Activated B cell treated with CpG ODN at 0.5 μM for 24 hours (primary cell): ENCODE results near the gene NUDCD3. TPM values are rescaled to one million over a fixed set of nuclear protein-coding genes. Genes with fewer than 3 reads are reported as not detected.
A peak's percentile ranks its signal among the peaks of the same experiment; 100 is the strongest.

ENCODE experiments used
- ATAC-seq: fragments of 200-7000 bp; cut with Tn5 transposase; one replicate; pipeline ENCODE4 v1.10.0; 2021; ENCODE audit warnings: low read depth, mild to moderate bottlenecking, moderate library complexity
- CTCF ChIA-PET: fragments of 350-600 bp; sonication (Branson Sonifier 250); formaldehyde crosslinking; loops from one replicate; lab custom pipeline; 2021; ENCODE audit warnings: antibody characterized with exemption; lab: Charles Lee
- POLR2A ChIA-PET: fragments of 350-600 bp; sonication (Branson Sonifier 250); formaldehyde crosslinking; loops from one replicate; lab custom pipeline; 2021; ENCODE audit warnings: antibody characterized with exemption; lab: Charles Lee
- DNase-seq: peaks from one replicate; pipeline ENCODE4 v3.0.0; 2022
- H3K27ac Mint-ChIP-seq: one replicate; pipeline ENCODE4 v1.8.0; 2020; ENCODE audit warnings: mixed read lengths
- H3K27me3 Mint-ChIP-seq: one replicate; pipeline ENCODE4 v1.8.0; 2021; ENCODE audit warnings: mixed read lengths
- H3K36me3 Mint-ChIP-seq: one replicate; pipeline ENCODE4 v1.8.0; 2021; ENCODE audit warnings: low read depth, mixed read lengths
- H3K4me1 Mint-ChIP-seq: one replicate; pipeline ENCODE4 v1.8.0; 2021; ENCODE audit warnings: mixed read lengths
- H3K4me3 Mint-ChIP-seq: one replicate; pipeline ENCODE4 v1.8.0; 2020; ENCODE audit warnings: mild to moderate bottlenecking, mixed read lengths
- H3K9me3 Mint-ChIP-seq: one replicate; pipeline ENCODE4 v1.8.0; 2020; ENCODE audit warnings: mixed read lengths
- intact Hi-C: fragments of 100-400 bp; cut with micrococcal nuclease; formaldehyde crosslinking; loops from one replicate; pipeline ENCODE4 v1.15.1; 2024
- total RNA-seq: library from RNA; stranded (reverse); gene quantifications from 2 replicates; pipeline ENCODE4 v1.2.3, GENCODE V29; 2022
- TF ChIP-seq, protein P1 (sequence below): fragments of 200-600 bp; IDR thresholded peaks from one replicate; pipeline ENCODE4 v1.8.0; 2022; ENCODE audit warnings: antibody characterized with exemption, mild to moderate bottlenecking

The NUDCD3 gene
- total RNA-seq, 1 donor from 2014 or later = 85.1 TPM

GRCh38 chr7:44377681-44378421, 112.6 kb downstream of the NUDCD3 start:
- ATAC-seq (peak; percentile 79), DNase-seq (no peak)
- peaks cover 1% of the 10 kb centered on the region for H3K27me3 Mint-ChIP-seq
- H3K36me3 Mint-ChIP-seq = peaks cover 16% of the 10 kb centered on the region
- H3K4me3 Mint-ChIP-seq = no peak overlapping the region
- H3K27ac Mint-ChIP-seq = no peak overlapping the region
- peaks cover 19% of the 10 kb centered on the region for H3K4me1 Mint-ChIP-seq
- TF ChIP-seq, protein P1, sequence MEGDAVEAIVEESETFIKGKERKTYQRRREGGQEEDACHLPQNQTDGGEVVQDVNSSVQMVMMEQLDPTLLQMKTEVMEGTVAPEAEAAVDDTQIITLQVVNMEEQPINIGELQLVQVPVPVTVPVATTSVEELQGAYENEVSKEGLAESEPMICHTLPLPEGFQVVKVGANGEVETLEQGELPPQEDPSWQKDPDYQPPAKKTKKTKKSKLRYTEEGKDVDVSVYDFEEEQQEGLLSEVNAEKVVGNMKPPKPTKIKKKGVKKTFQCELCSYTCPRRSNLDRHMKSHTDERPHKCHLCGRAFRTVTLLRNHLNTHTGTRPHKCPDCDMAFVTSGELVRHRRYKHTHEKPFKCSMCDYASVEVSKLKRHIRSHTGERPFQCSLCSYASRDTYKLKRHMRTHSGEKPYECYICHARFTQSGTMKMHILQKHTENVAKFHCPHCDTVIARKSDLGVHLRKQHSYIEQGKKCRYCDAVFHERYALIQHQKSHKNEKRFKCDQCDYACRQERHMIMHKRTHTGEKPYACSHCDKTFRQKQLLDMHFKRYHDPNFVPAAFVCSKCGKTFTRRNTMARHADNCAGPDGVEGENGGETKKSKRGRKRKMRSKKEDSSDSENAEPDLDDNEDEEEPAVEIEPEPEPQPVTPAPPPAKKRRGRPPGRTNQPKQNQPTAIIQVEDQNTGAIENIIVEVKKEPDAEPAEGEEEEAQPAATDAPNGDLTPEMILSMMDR = no peak
- CTCF ChIA-PET = no interaction called here
- POLR2A ChIA-PET = no interaction called here
- H3K9me3 Mint-ChIP-seq = no peaks in the 10 kb centered on the region
- intact Hi-C loops = no loop called here

GRCh38 chr7:44377134-44377463, 113.4 kb downstream of the NUDCD3 start:
- Mint-ChIP-seq H3K36me3 (peaks cover 9% of the 10 kb centered on the region), H3K4me1 (peaks cover 19% of the 10 kb centered on the region), H3K27ac (peak overlapping the region; percentile 21), H3K27me3 (peaks cover 1% of the 10 kb centered on the region), H3K4me3 (no peak overlapping the region), H3K9me3 (no peaks in the 10 kb centered on the region)
- DNase-seq (no peak), ATAC-seq (no peak)
- TF ChIP-seq, protein P1 = no peak
- ChIA-PET CTCF (no interaction called here), POLR2A (interaction anchor here (0.6 kb wide), 1 partner anchor 167 kb away, joined by 3 read pairs; no protein-coding TSS in a partner anchor)
- intact Hi-C loops = no loop called here

DNA sequence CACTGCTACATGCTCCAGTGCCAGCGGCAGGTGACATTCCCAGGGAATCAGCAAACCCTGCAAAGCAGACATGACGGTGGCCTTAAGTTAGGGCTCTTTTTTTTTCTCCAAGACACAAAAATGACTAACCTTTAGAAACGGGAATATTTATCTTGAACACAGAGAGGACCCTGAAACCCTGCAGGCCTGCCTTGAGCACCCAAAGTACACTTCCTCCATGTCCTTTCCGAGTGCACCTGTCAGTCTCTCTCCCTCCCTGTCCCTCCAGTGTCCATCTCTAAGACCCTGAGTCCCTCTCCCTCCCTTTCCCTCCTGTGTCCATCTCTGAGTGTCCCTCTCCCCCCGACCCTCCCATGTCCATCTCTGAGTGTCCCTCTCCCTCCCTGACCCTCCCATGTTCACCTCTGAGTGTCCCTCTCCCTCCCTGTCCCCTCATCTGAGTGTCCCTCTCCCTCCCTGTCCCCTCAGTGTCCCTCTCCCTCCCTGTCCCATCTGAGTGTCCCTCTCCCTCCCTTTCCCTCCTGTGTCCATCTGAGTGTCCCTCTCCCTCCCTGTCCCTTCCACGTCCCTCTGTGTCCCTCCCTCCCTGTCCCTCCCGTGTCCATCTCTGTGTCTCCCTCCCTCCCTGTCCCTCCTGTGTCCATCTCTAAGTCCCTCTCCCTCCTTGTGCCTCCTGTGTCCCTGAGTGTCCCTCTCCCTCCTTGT, 113.9 kb downstream of the NUDCD3 start:
- Mint-ChIP-seq H3K36me3 (peaks cover 4% of the 10 kb centered on the region), H3K9me3 (no peaks in the 10 kb centered on the region), H3K4me1 (peaks cover 19% of the 10 kb centered on the region), H3K27ac (peak overlapping the region; percentile 21), H3K27me3 (peaks cover 1% of the 10 kb centered on the region), H3K4me3 (no peak overlapping the region)
- ChIA-PET POLR2A (interaction anchor here (0.6 kb wide), 1 partner anchor 166 kb away, joined by 3 read pairs; no protein-coding TSS in a partner anchor), CTCF (no interaction called here)
- DNase-seq (no peak), ATAC-seq (no peak)
- intact Hi-C loops = no loop called here
- TF ChIP-seq, protein P1 = no peak

DNA sequence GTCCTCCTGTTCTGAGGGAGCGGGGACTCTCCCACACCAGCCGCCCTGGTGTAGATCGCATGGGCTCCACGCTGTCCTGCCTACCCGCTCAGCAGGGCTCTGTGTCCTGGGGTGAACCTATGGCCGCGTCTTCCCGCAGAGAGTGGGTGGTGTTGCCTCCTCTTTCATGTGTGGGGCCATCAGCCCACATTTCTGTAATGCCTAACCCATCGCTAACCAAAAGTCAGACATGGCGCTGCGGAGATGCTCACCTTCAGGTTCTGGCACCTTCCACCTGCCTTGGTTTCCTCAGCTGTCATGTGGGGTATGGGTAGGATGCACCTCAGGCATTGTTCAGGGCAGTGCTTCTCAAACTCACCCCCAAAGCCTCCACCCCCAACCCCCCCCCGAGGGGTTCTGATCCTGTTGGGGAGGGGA, 114.5 kb downstream of the NUDCD3 start:
- H3K27me3 Mint-ChIP-seq = peaks cover 3% of the 10 kb centered on the region
- ChIA-PET POLR2A (no interaction called here), CTCF (no interaction called here)
- intact Hi-C loops = no loop called here
- peaks cover 19% of the 10 kb centered on the region for H3K4me1 Mint-ChIP-seq
- H3K9me3 Mint-ChIP-seq = no peaks in the 10 kb centered on the region
- TF ChIP-seq, protein P1 = no peak
- H3K36me3 Mint-ChIP-seq = peaks cover under 1% of the 10 kb centered on the region
- ATAC-seq (no peak), DNase-seq (no peak)
- H3K4me3 Mint-ChIP-seq = no peak overlapping the region
- no peak overlapping the region for H3K27ac Mint-ChIP-seq

GRCh38 chr7:44375236-44375699, 115.2 kb downstream of the NUDCD3 start:
- intact Hi-C loops = no loop called here
- no peak for DNase-seq
- POLR2A ChIA-PET = no interaction called here
- no peaks in the 10 kb centered on the region for H3K36me3 Mint-ChIP-seq
- peaks cover 19% of the 10 kb centered on the region for H3K4me1 Mint-ChIP-seq
- CTCF ChIA-PET = no interaction called here
- H3K27ac Mint-ChIP-seq = no peak overlapping the region
- no peak for ATAC-seq
- H3K9me3 Mint-ChIP-seq = no peaks in the 10 kb centered on the region
- H3K4me3 Mint-ChIP-seq = no peak overlapping the region
- H3K27me3 Mint-ChIP-seq = peaks cover 5% of the 10 kb centered on the region
- TF ChIP-seq, protein P1 = no peak
